ENCODE measurements around the gene ESR1.
A peak's percentile ranks its signal among the peaks of the same experiment; 100 is the strongest.
"Not testable (repeated sequence)": the region's sequence is repeated elsewhere in the genome, so short reads cannot be mapped to it uniquely, and the experiment has no call there.

ESR1 gene

GRCh38 chr6:151899796-151900195 is 92.3 kb downstream of the ESR1 start:
- DNase-seq = not testable (repeated sequence)

GRCh38 chr6:151900256-151900655 is 92.8 kb downstream of the ESR1 start:
- DNase-seq = no peak

- no peak for DNase-seq
Measured at GRCh38 chr6:151901009-151901411, 93.5 kb downstream of the ESR1 start.

DNA sequence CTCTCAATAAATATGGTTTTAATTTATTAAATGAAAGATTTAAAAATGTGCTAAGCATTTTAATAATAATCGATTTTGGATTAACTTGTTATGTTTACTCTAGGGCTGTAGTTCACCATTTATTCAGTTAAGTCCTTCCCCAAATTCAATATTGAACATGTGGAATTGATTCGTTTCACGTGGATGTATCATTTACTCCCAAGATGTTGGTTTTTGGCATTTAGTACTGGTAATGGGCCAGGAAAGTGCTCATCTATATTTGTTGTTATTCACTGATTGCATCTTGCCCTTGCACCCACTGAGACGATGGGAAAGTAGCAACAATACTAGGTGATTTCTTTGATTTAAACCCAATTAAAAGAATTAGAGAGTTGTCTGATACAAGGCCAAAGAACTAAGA is 97.1 kb downstream of the ESR1 start:
- no peak for DNase-seq

GRCh38 chr6:151905072-151905471 is 97.6 kb downstream of the ESR1 start:
- no peak for DNase-seq

DNA sequence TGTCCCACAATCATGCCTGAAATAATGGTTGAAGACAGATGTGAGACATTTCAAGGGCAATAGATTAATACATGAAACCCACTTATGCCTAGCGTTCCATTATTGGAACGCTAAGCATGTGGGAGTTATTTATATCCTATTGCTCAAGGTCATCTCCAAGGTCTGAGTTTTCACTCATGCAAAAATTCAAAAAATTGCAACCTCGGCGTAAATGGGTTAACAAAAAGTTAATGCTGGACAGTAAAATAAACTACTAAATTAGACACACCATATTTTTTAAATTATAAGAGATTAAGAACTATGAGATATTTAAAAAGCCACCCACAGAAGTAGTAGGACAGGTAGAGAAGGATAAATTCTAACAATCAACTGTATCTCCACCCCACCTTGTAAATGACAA is 98.4 kb downstream of the ESR1 start:
- no peak for DNase-seq

DNA sequence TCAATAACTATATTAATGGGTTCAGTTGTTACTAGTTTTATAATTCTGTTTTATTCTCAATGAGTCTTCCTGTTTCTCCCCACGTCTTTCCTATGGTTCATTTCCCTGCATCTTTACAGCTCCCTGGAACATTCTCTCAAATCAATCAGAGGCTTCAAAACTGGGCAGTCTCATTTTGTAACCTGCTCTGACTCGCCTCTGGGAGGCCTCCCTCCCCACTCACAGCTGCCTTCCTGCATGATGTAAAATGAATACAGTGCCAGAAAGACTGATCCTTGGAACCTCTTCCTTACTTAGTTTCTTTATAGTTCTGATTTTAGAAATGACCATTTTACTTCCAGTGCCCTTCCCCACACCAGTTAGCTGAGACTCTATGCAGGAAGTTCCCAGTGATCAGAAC is 103.9 kb downstream of the ESR1 start:
- DNase-seq = no peak

GRCh38 chr6:151914484-151914883 is 107.0 kb downstream of the ESR1 start:
- no peak for DNase-seq

DNA sequence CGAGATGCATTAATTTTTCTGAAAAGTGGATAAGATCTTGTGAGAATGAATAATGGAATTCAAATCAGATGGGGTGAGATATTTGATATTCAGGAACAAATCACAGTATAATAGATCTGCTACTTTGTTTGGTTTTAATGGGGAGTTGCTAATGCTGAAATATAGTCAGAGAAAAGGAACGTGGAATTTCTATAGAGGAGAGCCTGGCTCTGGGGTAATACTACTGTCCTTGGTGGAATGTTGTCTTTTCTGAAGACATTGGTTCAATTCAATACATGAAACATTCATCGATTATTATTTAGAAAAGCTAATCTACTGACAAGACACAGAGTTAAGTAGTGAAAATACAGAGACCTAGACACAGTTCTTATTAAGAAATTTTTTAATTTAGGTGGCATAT is 108.6 kb downstream of the ESR1 start:
- DNase-seq = no peak

DNA sequence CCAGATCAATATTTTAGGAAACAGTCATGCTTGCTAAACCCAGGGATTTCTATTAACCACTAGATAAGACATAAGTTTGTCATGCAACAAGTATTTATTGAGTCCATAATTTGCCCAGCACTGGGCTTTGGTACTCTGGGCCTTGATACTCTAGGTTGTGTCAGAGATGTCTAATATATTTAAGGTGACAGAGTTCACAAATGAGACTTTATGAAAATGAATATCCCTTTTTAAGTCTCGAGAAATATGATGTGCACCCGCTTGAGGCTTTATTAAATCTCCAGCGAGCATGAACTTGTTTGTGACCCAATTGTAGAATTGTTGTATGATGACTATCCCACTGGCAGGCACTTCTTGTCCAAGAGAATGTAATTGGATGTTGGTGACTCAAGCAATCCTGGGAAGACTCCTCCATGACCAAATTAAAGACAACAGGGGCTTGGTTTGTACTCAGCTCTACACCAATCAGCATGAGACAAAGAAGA is 109.2 kb downstream of the ESR1 start:
- no peak for DNase-seq

GRCh38 chr6:151917531-151918329 is 110.2 kb downstream of the ESR1 start:
- no peak for DNase-seq

- no peak for DNase-seq
Measured at GRCh38 chr6:151940307-151940706, 132.8 kb downstream of the ESR1 start.

DNA sequence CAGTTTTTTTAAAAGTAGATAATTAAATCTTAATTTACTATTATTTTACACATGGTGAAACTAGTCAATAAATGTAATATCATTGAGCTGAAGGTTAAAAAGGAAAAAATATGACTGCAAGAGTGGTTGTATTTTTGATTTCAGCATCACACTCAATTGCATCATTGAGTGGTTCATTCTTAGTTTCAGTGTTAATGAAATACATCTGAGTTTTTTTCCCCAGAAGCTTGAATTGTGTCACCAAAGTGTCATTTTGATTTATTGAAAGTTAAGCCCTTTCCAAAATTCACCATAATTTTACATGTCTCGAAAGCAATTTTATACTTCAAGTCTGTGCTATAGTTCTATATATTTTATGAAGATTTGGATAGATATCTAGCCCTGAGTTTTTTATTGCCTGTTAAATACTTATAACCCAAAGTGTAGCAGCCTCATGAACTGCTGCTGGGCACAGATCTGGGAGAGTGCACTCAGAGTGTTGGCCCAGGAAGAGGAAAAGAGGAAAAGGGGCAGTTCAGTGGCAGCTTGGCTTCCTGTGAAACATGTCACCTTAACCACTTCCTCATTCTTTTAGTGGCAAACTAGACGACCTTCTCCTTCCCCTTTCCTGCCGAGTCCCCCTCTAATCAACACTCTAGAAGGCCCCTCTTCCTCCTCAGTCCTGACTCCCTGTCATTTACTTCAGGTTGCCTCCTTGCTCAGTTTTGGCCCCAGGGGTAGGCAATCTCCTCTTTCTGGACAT is 140.7 kb downstream of the ESR1 start:
- no peak for DNase-seq

GRCh38 chr6:151958332-151958731 is 150.8 kb downstream of the ESR1 start:
- DNase-seq = peak; percentile 1

GRCh38 chr6:151959086-151959485 is 151.6 kb downstream of the ESR1 start:
- DNase-seq = no peak

DNA sequence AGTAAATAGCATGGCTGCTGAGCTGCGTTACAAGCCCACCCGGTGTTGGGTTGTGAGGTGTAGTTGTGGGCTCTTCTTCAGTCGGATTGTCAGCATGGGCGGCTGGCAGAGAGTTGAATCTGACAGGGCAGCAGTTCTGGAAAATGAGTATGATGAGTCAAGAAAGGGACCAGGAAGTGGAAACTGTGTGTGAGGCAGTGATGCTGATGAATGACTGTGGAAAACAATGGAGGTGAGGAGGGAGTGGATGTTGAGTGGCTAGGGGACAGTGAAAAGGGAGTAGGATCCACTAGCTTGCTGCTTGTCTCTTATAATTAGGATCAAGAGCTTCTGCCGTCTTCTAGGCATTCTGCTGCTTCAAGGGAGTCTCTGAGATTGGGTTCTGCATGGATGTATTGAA is 154.3 kb downstream of the ESR1 start:
- no peak for DNase-seq

DNA sequence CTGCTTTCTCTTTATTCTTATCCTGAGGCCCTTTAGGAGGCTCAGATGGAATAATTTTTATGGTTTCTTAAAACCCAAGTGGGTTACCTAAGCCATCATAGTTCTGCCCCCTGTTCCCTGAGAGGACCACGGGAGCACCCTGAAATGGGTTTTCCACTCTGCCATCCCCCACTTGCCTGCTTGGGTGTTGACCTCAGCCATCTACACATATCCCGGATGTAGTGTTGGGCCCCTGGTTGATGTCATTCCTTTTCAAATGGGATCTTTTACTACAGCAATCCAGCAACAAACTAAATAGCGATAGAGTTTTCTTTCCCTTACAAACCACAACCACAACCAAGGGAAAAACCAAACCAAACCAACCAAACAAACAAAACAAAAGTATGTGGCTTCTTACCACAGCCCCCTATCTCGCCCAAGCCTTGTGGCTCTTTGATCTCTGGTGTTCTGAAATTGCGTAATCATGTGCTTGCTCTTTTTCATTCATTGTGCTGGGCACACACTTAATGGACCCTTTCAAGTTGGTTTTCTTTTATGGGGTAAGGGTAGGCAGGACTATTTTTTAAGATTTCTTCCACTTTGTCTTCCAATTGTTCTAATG is 154.9 kb downstream of the ESR1 start:
- DNase-seq = no peak

DNA sequence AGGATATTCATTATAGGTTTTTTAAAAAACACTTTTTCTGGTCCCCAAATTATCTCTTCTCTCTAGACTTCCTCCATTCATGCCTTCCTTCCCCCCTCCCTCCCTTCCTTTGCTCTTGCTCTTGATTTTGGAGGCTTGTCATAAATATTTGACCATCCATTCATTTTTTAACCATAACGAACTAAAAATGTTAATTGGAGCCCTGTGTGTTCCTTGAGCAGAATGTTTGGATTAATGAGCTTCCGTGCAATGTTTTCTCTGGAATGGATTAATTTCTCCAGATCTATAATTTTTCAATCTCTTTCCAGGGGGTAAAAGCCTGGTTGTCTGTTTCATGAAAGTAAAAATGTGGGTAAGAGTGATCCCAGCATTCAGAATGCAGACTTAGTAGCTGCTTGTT is 155.5 kb downstream of the ESR1 start:
- DNase-seq = no peak

- DNase-seq = not testable (repeated sequence)
Measured at GRCh38 chr6:151964412-151964811, 156.9 kb downstream of the ESR1 start.

- DNase-seq = no peak
Measured at GRCh38 chr6:151974061-151974617, 166.7 kb downstream of the ESR1 start.

GRCh38 chr6:151975795-151976194 is 168.3 kb downstream of the ESR1 start:
- DNase-seq = no peak

DNA sequence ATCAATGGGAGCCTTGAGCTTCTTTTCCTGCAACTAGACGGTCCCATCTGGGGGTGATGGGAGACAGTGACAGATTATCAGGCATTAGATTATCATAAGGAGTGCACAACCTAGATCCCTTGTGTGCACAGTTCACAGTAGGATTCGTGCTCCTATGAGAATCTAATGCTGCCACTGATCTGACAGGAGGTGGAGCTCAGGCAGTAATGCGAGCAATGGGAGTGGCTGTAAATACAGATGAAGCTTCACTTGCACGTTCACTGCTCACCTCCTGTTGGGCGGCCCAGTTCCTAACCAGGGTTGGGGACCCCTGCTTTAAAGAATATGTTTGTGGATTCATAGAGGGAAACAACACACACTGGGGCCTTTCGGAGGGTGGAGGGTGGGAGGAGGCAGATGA is 180.7 kb downstream of the ESR1 start:
- DNase-seq = not testable (repeated sequence)

- no peak for DNase-seq
Measured at GRCh38 chr6:151992091-151992490, 184.6 kb downstream of the ESR1 start.

DNA sequence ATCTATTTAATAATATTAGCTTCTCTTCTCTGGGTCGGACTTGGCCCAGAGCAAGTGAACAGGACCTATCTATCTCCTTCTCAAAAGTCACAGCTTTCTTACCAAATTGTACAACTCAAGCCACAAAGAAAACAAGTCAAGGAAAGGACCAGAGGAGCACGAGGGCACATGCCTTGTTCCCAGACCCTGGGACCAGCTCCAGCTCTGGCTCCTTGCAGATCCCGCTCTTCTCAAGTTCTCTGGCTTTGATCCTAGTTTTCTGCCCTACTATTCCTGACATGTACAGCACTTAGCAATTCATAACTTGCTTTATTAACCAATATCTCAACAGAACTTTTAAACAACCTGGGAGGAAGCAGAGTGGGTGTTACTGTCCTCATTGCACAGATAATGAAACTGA is 185.9 kb downstream of the ESR1 start:
- no peak for DNase-seq
